ENCODE results near the gene AGBL1.

AGBL1 gene

DNA sequence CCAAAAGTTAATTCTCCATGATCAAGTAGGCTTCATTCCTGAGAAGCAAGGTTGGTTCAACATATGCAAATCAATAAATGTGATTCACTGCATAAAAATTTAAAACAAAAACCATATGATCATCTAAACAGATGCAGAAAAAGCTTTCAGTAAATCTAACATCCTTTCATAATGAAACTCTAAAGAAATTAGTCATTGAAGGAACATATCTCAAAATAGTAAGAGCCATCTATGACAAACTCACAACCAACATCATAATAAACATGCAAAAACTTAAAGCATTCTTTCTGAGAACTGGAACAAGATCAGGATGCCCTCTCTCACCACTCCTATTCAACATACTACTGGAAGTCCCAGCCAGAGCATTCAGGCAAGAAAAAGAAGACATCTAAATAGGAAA is 254.1 kb downstream of the AGBL1 start:
- DNase-seq, result no peak

DNA sequence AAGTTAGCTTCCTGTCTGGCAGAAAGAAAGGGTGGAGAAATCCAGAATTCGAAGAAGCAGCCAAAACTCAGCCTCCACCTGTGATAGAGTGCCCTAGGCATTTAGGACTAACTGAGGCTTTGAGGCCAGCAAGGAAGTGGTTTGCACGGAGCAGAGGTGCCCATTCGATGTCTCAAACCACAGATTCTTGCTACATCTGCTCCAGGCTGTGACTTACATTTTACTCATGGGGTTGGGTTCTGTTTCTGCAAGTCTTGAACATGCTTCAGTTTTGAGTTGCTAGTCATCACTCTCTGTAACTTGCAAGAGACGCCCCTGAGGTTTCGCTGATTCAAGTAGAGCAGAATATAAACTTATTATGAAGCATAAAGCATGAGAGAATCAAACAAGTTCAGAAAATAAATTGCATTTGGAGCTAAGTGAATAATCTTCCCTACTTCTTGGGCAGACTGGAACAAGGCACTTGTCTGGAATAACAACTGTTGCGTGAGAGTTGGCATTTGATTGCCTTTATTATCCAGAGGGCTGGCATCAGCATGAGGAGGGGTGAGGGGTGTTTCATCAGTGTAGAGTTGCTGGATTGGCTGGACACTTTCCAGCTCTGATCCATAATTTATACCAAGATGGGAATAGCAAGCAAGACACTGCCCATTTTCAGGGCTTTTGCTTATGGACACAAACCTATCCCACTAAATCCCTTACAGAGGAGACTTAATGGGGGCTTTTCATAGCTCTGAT is 256.5 kb downstream of the AGBL1 start:
- DNase-seq, result no peak

DNA sequence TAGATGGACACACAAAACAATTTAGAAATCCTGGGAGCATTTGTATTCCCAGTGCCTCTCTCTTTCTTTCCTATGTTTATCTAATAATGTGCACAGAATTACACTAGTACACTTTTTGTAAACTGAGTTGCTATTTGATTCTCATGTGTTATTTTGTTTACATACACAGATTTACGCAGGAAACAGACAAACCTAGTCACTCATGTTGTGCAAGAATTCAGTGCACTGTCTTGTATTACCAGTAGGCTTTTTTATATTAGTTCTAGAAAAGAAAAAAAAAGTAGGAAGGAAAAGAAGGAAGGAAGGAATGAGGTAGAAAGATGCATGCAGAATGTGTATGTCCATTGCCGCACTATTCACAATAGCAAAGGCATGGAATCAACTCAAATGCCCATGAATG is 257.4 kb downstream of the AGBL1 start:
- DNase-seq, result no peak

DNA sequence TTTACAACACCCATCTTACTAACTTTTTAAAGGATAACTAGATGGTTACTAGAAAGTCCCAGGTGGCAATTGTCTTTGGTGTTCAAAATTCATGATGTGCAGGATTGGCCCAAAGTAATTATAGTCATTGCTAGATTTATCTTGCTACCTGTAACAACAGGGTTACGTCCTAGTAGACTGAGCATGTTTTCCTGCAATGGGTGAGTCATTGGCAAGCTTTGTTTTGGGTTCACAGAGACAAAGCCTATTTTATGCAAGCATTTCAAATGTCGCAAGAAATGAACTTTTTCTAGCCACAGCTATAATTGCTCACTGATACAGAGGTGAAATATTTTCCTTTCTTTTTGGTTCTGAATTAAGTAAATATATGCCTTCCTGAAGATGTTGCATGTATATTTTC is 267.6 kb downstream of the AGBL1 start:
- no peak for DNase-seq

DNA sequence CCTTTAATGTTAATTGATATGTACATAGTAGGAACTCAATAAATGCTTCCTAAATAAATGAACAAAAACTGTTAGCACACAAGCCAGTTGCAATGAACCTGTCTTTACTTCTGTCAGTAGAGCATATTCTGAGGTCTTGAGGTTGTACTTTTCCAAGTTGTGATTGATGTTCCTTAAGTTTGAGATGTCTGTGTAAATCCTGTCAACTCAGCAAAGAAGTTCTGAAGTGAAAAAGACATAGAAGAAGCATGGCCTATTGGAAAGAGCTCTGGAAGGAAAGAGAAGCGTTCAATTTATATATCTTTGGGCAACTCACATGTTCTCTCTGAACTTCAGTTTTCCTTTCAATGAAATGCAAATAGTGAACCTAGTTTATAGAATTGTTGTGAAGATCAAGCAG is 269.9 kb downstream of the AGBL1 start:
- DNase-seq, result no peak

DNA sequence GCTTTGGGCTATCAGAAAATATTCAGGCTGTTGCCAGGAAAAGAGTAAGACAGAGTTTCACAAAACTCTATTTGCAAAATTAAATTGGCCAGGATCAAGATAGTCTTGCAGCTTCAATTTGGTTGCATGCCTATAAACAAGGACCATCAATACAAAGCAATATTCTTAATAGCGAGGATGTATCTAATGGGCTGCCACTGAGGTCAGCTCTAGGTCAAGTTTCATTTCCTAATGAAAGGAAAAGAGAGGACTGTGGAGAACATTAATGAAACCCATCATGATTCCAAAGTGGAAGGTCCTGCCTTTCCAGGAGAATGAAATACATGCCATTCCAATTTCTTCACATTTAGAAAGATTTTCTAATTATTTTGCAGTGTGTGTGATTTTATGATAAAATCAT is 273.5 kb downstream of the AGBL1 start:
- no peak for DNase-seq

DNA sequence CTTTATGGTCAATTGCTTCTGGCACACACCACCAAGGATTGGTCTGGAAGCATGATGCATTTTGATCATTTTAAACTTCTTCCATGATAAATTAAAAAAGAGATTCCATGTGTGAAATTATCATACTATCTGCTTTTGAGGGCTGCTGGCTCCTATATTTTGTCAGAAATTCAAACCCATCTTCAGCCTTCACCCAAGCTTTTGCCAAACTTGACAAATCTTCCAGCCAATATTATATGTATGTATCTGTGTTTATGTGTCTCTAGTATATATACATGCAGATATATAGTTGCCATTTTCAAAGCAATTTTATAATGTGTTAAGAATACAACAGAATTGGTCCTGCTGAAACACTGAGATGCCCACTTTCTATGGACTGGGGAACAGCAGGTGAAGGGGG is 275.7 kb downstream of the AGBL1 start:
- DNase-seq, result no peak

DNA sequence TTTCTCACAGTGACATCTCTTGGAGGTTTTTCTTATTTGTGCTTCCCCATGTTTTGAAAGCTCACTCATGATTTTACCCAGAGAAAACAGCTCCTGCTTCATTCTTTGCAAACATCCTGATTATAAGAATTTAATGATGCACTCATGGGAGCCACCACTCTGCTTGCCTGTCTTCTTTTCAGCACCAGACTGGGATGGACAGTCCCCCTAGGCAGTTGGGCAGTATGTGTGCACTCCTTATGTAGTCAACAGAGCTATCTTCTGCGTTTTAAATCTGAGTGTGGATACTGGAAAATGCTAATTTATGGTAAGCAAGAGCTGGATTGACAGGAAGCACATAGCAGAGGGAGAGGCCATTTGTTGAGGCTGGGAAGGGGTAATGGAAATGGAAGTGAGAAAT is 276.1 kb downstream of the AGBL1 start:
- DNase-seq, result no peak

DNA sequence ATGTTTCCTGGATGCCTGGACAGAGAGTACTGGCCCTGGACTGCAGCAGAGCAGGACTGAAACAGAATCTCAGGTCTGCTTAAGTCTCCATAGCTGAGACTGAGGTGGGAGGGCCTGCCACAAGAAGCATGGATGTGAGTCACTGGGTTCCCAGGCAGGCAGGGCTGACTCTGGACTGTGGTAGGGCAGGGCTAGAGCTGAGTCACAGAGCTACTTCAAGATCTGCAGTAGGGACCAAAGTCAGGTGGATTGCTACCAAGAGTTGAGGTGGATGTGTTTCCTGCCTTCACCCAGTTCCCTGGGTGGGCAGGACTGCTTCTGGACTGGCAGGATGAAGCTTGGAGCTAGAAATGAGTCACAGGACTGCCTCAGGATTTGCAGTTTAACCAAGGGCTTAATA is 282.9 kb downstream of the AGBL1 start:
- no peak for DNase-seq

DNA sequence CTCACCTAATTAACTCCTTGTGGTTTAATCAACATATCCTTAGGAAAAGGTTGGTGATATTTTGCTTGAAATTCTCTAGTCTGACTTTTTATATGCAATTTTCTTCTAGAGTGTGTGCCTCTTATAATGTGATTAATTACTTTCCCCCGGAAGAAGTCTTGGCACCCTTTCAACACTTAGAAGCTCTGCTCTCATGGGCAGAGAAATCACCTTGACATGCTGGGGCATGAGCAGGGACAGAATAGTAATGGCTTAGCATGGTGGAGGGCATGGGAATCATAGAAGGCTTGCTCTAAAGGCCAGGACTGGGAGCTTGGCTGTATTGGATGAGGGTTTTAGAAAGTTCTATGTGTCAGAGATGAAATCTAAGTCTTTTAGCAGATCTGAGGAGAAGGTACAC is 293.5 kb downstream of the AGBL1 start:
- DNase-seq, result no peak

DNA sequence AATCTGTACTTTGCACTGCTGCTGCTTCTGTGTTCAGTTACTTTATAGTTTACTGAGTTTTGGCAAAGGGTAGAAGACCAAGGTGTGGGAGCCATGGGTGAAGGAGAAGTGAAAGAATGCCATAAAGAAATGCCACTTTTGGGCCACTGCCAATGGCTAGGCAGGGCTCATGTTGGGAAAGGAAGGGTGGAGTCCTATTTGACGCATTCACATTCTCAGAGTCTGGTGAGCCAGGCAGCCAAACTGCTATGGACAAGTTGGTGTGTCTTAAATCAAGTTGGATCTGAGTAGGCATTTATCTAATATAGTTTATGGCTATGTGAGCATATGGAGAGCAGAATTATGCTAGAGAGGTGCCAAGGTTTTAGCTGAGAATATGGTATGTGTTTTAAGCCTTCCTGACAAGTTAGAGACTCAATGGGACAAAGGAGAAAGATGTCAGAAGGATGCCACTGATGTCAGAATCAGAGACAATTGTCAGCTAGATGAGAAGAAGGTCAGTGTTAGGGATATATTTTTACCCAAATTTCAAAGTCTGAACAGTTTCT is 296.1 kb downstream of the AGBL1 start:
- DNase-seq, result no peak

DNA sequence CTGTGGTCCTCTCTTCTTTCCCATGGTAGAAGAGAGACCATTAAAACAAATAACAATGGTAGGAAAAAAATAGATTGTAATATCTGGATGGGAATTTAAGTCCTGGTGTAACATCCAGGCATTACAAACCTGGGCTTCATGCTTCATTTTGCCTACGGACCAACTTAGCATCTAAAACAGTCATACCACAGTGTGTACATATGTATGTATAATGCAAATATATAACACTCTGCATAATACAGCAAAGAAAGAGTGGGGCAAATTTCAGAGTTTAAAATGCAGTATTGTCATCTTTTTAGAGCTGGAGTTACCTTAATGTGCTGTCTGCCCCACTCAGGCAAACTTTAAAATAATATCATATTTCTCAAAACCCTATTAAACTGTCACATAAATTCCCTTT is 298.2 kb downstream of the AGBL1 start:
- no peak for DNase-seq

DNA sequence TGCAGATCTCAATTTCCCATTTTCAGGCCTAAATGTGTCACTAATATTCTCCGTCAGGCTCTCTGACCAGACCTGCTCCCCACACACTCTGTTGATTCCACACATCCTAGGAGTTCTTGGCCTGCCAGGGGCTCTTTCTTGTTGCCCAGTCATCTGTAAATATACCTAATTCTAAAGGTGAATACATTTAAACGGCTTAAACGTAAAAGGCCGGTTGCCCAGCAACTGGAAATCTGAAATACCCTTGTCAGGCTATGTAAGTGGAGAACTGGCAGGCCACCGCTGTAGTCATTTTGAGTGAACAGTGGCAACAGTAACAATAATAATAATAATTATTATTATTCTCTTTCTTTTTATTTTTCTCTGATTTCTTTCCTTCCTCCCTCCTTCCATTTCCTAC is 302.7 kb downstream of the AGBL1 start:
- no peak for DNase-seq

DNA sequence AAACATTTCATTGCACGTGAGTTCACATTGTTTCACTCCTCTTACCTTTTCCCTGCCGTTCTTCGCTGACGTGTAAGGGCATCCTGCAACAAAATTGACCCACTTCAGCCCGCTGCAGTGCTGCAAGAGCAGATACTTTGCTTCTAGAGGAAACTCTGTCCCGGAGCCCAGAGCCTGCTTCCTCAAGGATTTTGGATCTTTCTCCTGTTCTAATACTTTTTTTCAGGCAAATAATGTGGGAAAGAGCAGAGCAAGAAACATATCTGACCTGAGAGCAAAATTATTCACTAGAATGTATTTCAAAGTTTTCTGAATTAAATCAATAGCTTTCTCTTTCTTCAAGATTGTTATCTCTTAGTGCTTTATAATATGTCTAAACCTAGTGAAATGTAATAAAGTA is 303.9 kb downstream of the AGBL1 start:
- DNase-seq, result no peak

DNA sequence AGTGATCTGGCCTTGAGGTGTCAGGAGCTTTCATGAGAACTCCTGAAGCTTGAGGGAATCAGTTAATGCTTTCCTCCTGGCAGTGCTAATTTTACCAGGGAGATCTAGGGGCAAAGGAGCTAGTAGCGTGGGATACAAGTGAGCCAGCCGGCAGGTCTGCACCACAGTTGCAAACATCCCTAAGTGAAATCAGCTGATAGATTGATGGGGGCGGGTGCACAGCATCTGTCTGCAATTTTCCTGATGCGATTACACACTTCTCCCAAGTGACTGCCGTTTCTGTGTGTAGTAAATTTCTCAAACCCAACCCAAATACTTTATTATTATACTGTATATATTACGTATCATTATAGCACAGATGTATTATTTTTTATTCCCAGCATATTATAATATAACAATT is 304.5 kb downstream of the AGBL1 start:
- no peak for DNase-seq

DNA sequence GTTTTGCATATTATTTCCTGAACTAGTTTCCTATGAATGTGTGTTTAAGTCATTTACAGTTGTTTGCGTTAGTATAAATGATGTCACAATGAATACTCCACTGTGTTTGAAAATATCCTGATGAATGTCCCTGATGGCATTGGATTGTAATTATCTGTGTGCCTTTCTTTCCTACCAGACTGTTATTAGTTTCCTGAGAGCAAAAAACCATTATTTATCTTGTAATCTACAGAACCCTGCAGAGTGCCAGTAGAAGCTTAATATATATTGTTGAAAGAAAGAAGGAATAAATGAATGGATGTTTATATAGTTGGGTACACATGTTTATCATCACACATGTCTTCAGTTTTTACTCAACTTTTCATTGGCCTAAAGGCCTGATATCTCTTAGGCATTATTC is 312.6 kb downstream of the AGBL1 start:
- no peak for DNase-seq

DNA sequence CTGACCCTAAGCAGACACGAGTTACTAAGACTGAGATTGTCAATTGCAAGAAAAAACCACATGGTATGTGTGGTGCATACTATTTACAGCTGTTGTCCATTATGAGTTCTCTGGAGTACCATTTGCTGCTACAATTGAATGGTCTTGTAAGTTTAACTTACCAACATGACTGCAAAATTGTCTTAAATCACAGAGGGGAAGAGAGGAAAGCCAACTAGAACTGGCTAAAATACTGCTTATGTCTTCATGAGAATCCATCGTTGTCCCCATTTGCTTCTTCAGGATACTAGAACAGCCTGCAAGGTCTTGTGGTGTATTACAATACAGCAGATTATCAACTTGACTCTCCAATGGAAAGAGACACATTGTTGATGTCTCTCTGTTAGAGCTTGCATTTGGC is 313.2 kb downstream of the AGBL1 start:
- no peak for DNase-seq

DNA sequence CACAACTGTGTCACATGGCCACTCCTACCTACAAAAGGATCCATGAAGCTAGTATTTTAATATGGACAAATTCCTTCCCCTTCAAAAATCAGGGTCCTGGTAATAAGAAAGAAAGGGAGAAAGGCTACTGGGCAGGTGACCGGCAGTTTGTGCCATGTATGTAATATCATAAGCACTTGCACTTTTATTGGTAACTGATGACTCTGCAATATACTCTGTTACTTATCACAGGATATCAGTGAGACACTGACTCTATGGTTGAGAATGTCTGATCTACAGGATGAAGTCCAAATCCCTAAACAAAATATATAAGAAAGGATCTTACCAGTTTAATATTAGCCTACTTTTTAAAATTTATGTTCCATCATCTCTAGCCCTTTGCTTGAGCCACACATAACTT is 315.2 kb downstream of the AGBL1 start:
- DNase-seq, result no peak

DNA sequence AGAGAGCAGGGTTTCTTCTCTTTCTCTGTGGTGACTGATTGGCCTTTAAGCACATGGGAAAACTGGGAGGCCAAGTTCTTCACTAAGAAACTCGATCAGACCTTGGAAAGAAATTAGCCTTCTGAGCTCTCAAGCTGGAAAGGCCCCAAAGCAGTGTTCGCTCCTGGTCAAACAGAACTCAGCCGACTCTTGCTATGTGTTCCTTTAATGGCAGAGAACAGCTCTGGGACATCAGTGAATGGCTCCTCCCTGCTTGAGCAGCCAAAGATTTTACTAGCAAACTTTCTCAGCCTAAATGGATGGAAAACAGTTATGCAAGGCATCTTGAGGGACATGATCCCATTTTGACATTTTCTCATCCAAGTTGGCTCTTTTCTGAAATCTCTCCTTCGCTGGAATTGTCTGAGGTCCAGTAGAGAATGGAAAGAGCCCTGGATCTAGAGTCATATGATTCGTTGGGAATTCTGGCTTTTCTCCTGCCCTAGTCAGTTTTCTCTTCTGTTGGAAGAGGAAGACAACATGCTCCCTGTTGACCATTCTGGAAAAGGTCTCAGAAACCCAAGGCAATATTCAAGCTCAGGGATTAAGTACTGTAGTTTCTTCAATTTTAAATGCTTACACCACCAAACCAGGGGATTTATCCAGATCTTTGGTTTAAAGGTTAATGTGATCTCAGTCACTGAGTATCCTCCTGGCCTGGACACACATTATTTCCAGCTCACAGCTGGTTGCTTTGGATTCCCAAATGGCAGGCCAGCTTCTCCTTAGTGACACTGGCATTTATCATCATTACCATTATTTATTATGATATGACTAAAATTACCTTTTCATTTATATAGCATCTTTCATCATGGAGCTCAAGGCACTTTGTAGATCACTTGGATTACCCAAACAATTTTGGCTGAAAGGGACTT is 319.6 kb downstream of the AGBL1 start:
- no peak for DNase-seq

DNA sequence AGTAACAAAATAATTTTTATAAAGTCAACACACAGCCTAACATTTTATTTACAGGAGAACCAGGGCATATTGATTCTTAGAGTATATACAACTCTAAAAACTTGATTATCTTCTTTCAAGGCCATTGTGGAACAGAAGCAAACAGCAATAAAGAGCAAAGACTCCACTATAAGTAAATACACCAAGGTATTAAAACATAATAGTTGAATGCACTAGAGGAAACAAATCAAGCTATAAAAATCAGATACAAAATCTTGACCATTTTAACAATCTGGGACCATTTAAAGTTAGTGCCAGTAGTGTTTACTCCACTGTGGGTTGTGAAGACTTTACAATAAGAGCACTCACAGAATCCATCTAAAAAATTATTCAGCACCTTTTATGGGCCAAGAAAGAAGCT is 323.6 kb downstream of the AGBL1 start:
- DNase-seq, result no peak

DNA sequence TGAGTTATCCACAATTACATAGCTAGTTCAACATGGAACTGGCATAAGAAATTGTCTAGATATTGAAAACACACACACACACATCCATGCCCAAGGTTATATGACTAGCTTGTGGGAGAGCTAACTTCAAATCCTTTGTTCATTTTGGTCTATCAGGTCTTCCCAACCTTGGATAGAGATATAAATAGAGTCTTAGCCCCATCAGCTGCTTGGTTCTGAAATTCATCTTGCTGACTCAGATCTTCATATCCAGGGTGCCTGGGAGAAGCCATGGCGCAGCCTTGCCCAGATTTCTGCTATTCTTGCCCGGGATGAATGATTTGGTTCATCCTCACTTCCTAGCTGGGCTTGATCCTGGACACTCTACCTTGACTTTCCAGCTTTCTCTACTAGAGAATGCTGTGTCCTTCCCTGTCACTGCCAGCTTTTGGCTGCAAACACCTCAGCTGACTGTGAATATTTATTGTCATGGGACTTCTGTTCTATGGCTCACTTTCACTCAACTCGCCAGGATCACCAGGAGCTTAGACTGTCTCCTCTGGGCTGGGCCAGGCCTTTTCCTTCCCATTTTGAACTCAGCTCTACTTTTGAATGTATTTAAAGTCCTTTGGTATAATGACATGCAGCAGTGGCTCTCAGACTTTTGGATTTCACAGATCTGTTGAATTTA is 324.4 kb downstream of the AGBL1 start:
- DNase-seq, result no peak

DNA sequence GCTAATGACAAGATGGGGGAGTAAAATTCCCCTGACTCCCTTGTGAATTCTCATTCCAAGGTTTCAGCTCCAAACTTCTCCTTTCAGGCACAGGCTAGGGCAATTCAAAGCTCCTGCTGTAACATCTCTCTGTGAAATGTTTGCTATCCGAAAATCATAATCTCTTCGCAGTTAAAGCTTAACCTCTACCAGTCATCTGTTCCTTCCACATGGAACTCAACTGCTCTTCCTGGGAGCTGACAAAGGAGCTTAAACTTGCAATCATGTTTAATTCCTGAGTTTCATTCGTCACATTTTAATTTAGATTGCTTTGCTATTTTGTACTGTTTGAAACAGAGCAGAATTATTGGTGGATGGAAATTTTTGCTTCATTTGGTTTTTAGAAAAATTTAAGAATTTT is 328.6 kb downstream of the AGBL1 start:
- DNase-seq, result no peak

DNA sequence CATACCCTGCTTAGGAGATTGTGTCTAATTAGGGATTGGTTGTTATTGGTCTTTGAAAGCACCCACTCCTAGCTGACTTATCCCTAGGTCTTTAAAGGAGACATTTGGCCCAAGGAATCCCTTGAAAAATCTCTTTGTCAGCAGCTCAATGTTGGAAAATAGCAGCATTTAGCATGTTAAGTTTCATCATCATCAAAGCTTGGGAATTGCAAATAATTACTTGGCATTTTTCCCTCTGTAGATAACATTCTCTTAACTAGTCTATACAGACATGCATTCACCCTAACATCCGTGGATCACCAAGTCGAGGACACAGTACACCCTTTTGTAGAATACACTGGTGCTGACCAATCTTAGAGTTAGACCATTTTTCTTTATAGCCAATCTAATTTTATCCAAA is 332.2 kb downstream of the AGBL1 start:
- DNase-seq, result no peak

DNA sequence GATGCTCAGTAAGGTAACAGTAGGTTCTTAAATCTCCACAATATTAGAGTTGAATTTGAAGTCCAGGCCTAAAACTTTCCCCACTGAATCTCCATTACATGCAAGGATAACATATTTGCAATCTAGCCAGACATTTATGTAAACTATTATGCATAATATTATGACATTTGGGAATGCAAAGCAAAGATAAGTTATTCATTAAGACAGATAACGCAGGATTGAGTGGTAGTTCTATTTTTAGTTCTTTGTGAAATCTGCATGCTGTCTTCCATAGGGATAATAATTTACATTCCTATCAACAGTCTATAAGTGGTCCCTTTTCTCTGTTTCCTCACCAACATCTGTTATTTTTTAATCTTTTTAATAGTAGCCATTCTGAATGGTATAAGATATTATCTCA is 333.5 kb downstream of the AGBL1 start:
- no peak for DNase-seq

Data from DMS79 (cell line).